GM12864 (cell line): ENCODE results near the gene TBK1.

Source experiments
- DNase-seq: peaks from one replicate; pipeline ENCODE4 v3.0.0-alpha.2; 2011; ENCODE audit warnings: low read depth
- H3K4me3 ChIP-seq: 2 replicates; pipeline ENCODE4 v1.5.1; 2011; ENCODE audit warnings: mild to moderate bottlenecking, low read depth, low read length, control low read depth
- TF ChIP-seq, protein P1 (sequence below): IDR thresholded peaks from 2 replicates; pipeline ENCODE4 v1.5.1; 2011; ENCODE audit warnings: low read depth, mild to moderate bottlenecking, moderate library complexity, low read length, control low read depth, inconsistent platforms; ENCODE audit errors: missing control alignments

TBK1 gene

DNA sequence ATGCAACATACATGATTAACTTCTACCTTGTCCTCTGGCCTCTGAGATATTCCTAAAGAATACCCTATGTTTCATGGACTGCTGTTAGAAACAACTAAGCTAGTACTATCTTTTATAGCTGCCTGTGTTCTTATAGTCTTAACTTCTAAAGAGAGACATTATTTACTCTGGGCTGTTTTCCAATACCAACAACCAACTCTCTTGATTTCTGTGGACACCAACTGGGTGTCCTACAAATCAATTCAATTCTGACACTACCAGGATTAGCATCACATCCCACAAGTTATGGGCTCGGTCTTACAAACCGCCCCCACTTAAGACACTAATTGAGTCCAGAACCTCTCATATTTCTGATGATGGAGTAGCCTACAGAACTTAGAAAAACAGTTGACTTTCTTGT, 39.5 kb upstream of the TBK1 start:
- TF ChIP-seq, protein P1, sequence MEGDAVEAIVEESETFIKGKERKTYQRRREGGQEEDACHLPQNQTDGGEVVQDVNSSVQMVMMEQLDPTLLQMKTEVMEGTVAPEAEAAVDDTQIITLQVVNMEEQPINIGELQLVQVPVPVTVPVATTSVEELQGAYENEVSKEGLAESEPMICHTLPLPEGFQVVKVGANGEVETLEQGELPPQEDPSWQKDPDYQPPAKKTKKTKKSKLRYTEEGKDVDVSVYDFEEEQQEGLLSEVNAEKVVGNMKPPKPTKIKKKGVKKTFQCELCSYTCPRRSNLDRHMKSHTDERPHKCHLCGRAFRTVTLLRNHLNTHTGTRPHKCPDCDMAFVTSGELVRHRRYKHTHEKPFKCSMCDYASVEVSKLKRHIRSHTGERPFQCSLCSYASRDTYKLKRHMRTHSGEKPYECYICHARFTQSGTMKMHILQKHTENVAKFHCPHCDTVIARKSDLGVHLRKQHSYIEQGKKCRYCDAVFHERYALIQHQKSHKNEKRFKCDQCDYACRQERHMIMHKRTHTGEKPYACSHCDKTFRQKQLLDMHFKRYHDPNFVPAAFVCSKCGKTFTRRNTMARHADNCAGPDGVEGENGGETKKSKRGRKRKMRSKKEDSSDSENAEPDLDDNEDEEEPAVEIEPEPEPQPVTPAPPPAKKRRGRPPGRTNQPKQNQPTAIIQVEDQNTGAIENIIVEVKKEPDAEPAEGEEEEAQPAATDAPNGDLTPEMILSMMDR, result no peak
- no peak overlapping the region for H3K4me3 ChIP-seq
- DNase-seq, result no peak

DNA sequence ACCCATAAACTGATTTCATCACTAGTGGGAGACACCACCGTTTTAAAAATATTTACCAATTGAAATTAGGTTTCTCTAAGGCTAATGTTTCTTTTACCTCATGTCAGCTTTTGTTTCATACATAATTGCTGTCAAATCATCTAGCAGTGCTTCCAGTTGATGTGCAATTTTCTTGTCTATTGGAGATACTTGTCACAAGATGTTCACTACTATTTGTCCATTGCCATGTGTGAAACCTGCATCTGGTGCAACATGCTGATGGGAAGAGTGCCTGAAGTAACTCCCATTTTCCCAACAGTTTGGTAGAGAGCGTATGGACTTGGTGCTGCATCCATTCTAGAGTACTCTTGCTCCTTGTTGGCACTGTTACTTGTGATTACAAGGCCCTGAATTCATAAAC, 38.0 kb upstream of the TBK1 start:
- TF ChIP-seq, protein P1, result no peak
- no peak overlapping the region for H3K4me3 ChIP-seq
- DNase-seq, result no peak

DNA sequence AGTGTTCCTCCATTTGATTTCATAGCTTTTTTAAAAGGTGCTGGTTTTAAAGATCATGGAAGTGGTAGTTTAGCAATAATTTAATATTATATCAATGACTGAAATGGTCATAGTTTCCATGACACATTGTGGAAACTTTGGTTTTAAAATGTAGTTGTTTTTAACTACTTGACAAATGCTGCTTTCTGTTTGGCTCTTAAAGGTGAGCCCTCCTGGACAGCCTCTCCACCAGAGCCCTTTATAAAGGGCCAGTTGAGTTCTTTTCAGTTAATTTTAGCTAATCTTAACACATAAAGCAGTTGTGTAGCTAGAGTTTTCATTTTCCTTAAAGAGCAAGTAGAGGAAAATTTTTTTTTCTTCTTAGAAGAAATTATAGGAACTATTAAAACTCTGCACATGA, 33.7 kb upstream of the TBK1 start:
- no peak overlapping the region for H3K4me3 ChIP-seq
- TF ChIP-seq, protein P1, result no peak
- DNase-seq, result no peak

DNA sequence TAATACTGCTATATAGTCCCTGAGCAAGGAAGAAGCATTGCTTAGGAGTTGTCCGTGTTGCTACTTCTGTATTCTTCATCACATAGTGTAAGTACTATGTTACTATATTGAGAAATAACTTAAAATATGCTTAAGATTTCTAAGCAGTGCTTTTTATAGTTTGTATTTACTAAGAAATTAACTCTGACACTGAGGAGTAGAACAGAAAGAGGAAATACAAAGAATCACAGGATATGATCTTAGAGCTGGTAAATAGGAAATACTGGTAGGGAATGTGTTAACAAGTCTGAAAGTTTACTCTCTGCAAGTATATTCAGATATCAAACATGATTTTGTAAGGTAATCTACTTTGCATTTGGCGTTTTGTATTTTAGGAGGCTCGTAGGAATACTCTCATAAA, 32.2 kb upstream of the TBK1 start:
- H3K4me3 ChIP-seq, result no peak overlapping the region
- TF ChIP-seq, protein P1, result no peak
- no peak for DNase-seq

DNA sequence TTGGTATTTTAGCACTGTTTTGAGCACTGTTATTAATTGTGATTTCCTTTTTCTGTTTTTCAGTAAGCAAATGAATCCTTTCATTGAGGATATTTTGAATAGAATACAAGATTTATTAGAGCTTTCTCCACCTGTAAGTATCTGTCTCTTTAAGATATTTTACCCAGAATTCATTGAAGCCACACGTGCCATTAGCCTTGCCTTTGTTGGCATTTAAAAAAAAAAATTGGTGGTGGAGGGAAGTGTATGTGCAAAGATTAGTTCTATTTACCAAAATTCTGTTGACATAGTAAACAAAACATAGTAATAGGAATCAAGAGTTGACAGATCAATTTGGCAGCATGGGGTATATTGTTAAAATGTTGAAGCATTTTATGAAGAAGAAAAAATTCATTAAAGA, 23.9 kb upstream of the TBK1 start:
- TF ChIP-seq, protein P1, result no peak
- no peak overlapping the region for H3K4me3 ChIP-seq
- no peak for DNase-seq

DNA sequence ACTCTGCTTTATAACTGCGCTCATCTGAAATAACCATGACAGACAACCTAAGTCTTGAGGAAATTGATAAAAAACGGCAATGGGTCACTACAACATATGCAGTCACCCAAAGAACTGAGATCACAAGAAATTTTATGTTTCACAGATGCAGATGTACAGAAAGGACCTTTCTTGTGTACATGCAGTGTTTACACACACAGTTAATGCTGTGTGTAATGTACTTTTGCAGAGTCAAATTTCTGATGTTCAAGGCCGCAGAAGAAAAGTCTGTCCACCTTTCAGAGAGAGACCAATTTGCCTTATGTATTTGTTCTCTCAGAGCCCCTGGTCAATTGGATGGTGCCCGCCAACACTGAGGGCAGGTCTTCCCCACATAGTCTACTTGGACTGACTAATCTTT, 23.0 kb upstream of the TBK1 start:
- TF ChIP-seq, protein P1, result no peak
- no peak for DNase-seq
- no peak overlapping the region for H3K4me3 ChIP-seq

DNA sequence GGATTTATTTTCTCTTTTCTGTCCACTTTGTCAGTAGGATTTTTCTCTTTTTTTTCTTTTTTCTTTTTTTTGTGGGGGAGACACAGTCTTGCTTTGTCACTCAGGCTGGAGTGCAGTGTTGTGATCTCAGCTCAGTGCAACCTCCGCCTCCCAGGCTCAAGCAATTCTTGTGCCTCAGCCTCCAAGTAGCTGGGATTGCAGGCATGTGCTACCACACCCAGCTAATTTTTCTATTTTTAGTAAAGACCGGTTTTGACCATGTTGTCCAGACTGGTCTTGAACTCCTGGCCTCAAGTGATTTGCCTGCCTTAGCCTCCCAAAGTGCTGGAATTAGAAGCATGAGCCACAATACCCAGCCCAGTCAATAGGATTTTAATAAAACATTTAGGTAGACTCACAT, 21.0 kb upstream of the TBK1 start:
- H3K4me3 ChIP-seq, result no peak overlapping the region
- TF ChIP-seq, protein P1, result no peak
- no peak for DNase-seq
